ENCODE data around the gene CHCHD4. TPM values are rescaled to one million over a fixed set of nuclear protein-coding genes. Genes with fewer than 3 reads are reported as not detected.
"Not testable (repeated sequence)": the region's sequence is repeated elsewhere in the genome, so short reads cannot be mapped to it uniquely, and the experiment has no call there.

Gene CHCHD4
- total RNA-seq, 1 donor from 2014 or later: 12.0 TPM

- Histone ChIP-seq H3K27me3 (no peaks in the 10 kb centered on the region), H3K36me3 (peaks cover 11% of the 10 kb centered on the region), H3K9me3 (no peaks in the 10 kb centered on the region), H3K27ac (no peak overlapping the region), H3K4me1 (peaks cover 38% of the 10 kb centered on the region), H3K4me3 (no peak overlapping the region)
- DNase-seq (no peak), ATAC-seq (no peak)
- TF ChIP-seq, protein P1, sequence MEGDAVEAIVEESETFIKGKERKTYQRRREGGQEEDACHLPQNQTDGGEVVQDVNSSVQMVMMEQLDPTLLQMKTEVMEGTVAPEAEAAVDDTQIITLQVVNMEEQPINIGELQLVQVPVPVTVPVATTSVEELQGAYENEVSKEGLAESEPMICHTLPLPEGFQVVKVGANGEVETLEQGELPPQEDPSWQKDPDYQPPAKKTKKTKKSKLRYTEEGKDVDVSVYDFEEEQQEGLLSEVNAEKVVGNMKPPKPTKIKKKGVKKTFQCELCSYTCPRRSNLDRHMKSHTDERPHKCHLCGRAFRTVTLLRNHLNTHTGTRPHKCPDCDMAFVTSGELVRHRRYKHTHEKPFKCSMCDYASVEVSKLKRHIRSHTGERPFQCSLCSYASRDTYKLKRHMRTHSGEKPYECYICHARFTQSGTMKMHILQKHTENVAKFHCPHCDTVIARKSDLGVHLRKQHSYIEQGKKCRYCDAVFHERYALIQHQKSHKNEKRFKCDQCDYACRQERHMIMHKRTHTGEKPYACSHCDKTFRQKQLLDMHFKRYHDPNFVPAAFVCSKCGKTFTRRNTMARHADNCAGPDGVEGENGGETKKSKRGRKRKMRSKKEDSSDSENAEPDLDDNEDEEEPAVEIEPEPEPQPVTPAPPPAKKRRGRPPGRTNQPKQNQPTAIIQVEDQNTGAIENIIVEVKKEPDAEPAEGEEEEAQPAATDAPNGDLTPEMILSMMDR (IDR thresholded peaks at IDR 0.05): no peak
- intact Hi-C loops (cut with DNase I): loop anchor here (10.0 kb wide), 1 partner anchor 227 kb away; no protein-coding TSS in a partner anchor
Measured at GRCh38 chr3:14121859-14122258, 2.8 kb downstream of the CHCHD4 start.

DNA sequence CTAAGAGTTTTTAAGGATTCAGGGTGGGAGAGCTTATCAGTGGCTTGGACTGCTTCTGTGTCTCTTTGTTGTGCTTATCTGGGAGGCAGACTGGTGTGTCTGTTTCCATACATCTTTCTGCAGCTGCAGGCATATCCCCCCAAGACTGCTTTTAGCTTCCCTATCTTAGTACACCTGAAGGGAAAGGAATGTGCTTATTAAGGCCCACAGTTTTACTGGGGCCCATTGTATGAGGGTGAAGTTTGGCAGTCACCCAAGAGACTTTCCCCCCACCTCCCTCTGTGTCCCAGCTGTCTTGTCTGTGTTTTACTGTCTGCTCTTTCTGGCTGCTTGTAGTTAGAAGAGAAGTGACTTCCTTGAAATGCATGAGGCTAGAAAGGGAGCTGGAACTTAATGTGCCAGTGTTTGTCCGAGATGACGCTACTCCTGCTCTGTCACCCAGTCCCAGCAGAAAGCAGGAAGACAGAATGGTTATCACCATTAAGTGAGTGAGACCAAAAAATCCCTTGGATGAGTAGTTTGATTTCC lies 3.7 kb downstream of the CHCHD4 start:
- not testable (repeated sequence) for H3K27me3 ChIP-seq, ATAC-seq, H3K9me3 ChIP-seq, H3K27ac ChIP-seq, H3K4me3 ChIP-seq, DNase-seq
- Histone ChIP-seq H3K36me3 (peaks cover 13% of the 10 kb centered on the region), H3K4me1 (peaks cover 29% of the 10 kb centered on the region)
- intact Hi-C loops (cut with DNase I): loop anchor here (10.0 kb wide), 1 partner anchor 226 kb away; no protein-coding TSS in a partner anchor

DNA sequence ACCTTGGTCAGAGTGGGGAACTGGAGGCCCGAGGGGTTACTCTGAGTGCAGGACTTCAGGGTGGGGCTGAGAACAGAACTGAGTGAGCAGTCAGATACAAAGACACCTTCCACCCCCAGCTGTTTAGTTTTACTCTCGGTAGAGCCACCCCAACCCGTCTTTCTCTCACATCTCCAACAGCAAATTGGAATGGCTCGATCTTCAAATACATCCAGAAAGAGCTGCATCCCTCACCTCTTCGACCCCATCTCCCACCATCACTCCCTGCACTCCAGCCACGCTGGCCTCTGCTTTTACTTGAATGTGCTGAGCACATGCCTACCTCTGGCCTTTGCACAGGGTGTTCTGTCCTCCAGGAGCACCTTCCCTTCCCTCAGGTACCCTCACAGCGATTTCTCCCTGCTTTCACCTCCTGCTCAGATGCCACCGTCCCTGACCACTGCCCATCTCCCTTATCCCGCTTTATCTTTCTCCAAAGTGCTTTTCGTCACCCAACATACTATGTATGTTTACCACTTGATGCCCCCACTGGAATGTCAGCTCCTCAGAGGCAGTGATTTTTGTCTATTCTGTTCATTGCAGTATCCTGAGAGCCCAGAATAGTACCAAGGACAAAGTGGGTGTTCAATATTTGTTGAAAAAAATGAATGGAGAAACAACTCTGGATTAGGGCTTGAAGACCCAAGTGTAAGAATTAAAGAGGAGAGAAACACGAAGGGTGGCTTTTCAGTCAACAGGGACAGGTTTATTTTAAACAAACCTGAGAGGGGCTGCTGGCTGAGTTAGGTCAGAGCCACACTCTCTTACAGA lies 4.4 kb downstream of the CHCHD4 start:
- no peaks in the 10 kb centered on the region for H3K27me3 ChIP-seq
- TF ChIP-seq, protein P1 (IDR thresholded peaks at IDR 0.05): no peak
- DNase-seq (no peak), ATAC-seq (no peak)
- no peak overlapping the region for H3K4me3 ChIP-seq
- H3K36me3 ChIP-seq: peaks cover 19% of the 10 kb centered on the region
- H3K27ac ChIP-seq: no peak overlapping the region
- H3K4me1 ChIP-seq: peaks cover 25% of the 10 kb centered on the region
- intact Hi-C loops (cut with DNase I): loop anchor here (10.0 kb wide), 1 partner anchor 226 kb away; no protein-coding TSS in a partner anchor
- no peaks in the 10 kb centered on the region for H3K9me3 ChIP-seq

DNA sequence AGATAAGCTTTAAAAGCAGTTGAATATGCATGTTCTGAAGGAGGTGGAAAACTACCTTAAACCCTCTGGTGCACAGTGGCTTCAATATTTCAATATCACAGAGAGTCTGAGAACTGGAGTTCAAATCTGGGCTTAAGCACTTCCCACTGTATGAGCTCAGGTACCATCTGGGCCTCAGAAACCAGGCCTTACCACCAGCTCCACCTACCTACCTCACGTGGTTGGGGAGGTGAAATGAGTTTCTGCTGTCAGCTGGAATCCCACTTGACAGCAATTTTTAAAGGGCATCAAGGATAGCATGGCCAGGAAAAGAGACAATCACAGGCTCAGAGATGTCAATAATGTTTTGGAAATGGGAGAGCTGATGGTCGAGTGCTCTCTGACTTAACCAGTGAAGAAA lies 5.0 kb downstream of the CHCHD4 start:
- intact Hi-C loops (cut with DNase I): loop anchor here (10.0 kb wide), 1 partner anchor 225 kb away; no protein-coding TSS in a partner anchor
- ATAC-seq (no peak), DNase-seq (no peak)
- no peak overlapping the region for H3K4me3 ChIP-seq
- H3K9me3 ChIP-seq: no peaks in the 10 kb centered on the region
- H3K36me3 ChIP-seq: peaks cover 26% of the 10 kb centered on the region
- H3K27ac ChIP-seq: no peak overlapping the region
- TF ChIP-seq, protein P1 (IDR thresholded peaks at IDR 0.05): no peak
- peaks cover 25% of the 10 kb centered on the region for H3K4me1 ChIP-seq
- H3K27me3 ChIP-seq: no peaks in the 10 kb centered on the region

GRCh38 chr3:14118400-14119381 lies 6.0 kb downstream of the CHCHD4 start:
- H3K36me3 ChIP-seq: peaks cover 36% of the 10 kb centered on the region
- DNase-seq (peak; percentile 64), ATAC-seq (peak; percentile 57)
- intact Hi-C loops (cut with DNase I): no loop called here
- TF ChIP-seq, protein P1 (IDR thresholded peaks at IDR 0.05): no peak
- H3K4me1 ChIP-seq: peaks cover 23% of the 10 kb centered on the region
- H3K27ac ChIP-seq: no peak overlapping the region
- H3K4me3 ChIP-seq: no peak overlapping the region
- H3K9me3 ChIP-seq: no peaks in the 10 kb centered on the region
- H3K27me3 ChIP-seq: no peaks in the 10 kb centered on the region

Measured in upper lobe of right lung (tissue), 1 donor.